GM12878 (cell line): ENCODE data around the gene RASGRP2. TPM values are rescaled to one million over a fixed set of nuclear protein-coding genes. Genes with fewer than 3 reads are reported as not detected.
"Not testable (repeated sequence)": the region's sequence is repeated elsewhere in the genome, so short reads cannot be mapped to it uniquely, and the experiment has no call there.

Experiments
- ATAC-seq: fragments of 200-7000 bp; cut with Tn5 transposase; 3 replicates; pipeline ENCODE4 v1.9.1; 2020; ENCODE audit warnings: mild to moderate bottlenecking, moderate library complexity
- BruUV-seq: library from RNA; stranded (reverse); fragments of 400-500 nt; replicated peaks from 2 replicates; lab custom pipeline; 2021; lab: Mats Ljungman, UMichigan
- CTCF ChIA-PET: fragments of 300-600 bp; sonication (Branson Sonifier 250); formaldehyde crosslinking; extraction: SDS; loops from one replicate; lab custom pipeline; 2021; ENCODE audit warnings: inconsistent platforms; lab: Yijun Ruan, JAX
- POLR2A ChIA-PET: fragments of 350-600 bp; formaldehyde crosslinking; extraction: SDS; loops from one replicate; lab custom pipeline; 2021; ENCODE audit warnings: inconsistent platforms; lab: Charles Lee
- RAD21 ChIA-PET: fragments of 300-600 bp; sonication (Branson Sonifier 250); formaldehyde crosslinking; loops from one replicate; lab custom pipeline; 2023; ENCODE audit warnings: antibody characterized with exemption; ENCODE audit not compliant: unreplicated experiment; lab: Charles Lee
- SMC1A ChIA-PET: fragments of 300-600 bp; sonication (Branson Sonifier 250); formaldehyde crosslinking; loops from one replicate; lab custom pipeline; 2023; ENCODE audit not compliant: unreplicated experiment, uncharacterized antibody; lab: Charles Lee
- DNase-seq: peaks from one replicate; pipeline ENCODE4 v3.0.0-alpha.2; 2011; ENCODE audit warnings: low read depth, low spot score
- FAIRE-seq: peaks from 3 replicates; lab custom pipeline; 2011; peaks lifted over from hg19 to GRCh38; lab: Jason Lieb, UNC
- H2AFZ ChIP-seq: 2 replicates; pipeline ENCODE4 v1.6.0; 2011; ENCODE audit warnings: low read depth, low read length, control low read depth; ENCODE audit not compliant: control insufficient read depth
- H3K27ac ChIP-seq: 2 replicates; pipeline ENCODE4 v1.5.1; 2011; ENCODE audit warnings: control low read depth; ENCODE audit not compliant: control insufficient read depth, insufficient read depth
- H3K27me3 ChIP-seq, 2 experiments: replicated peaks in 1 of 2; 2 replicates each; pipeline versions ENCODE4 v1.6.0 to v1.6.1; 2011; ENCODE audit warnings: low read length in 1 of 2; ENCODE audit not compliant: control insufficient read depth in 2 of 2, insufficient read depth in 2 of 2
- H3K36me3 ChIP-seq, 2 experiments: 2 replicates each; pipeline ENCODE4 v1.5.1; 2011; ENCODE audit warnings: low read length in 1 of 2; ENCODE audit not compliant: control insufficient read depth in 2 of 2, insufficient read depth in 2 of 2
- H3K4me1 ChIP-seq: 2 replicates; pipeline ENCODE4 v1.6.1; 2011; ENCODE audit warnings: mild to moderate bottlenecking, low read length, moderate library complexity, mixed read lengths; ENCODE audit not compliant: control insufficient read depth, insufficient read depth
- H3K4me2 ChIP-seq: 2 replicates; pipeline ENCODE4 v1.6.0; 2011; ENCODE audit warnings: control low read depth; ENCODE audit not compliant: control insufficient read depth, insufficient read depth
- H3K4me3 ChIP-seq: fragments of 200-600 bp; sonication (generic); 2 replicates; pipeline ENCODE4 v1.5.1; 2016
- H3K79me2 ChIP-seq: 2 replicates; pipeline ENCODE4 v1.6.0; 2011; ENCODE audit warnings: low read length; ENCODE audit not compliant: control insufficient read depth, insufficient read depth
- H3K9ac ChIP-seq: 2 replicates; pipeline ENCODE4 v1.8.0; 2011; ENCODE audit warnings: low read length, control low read depth, mixed read lengths; ENCODE audit not compliant: control insufficient read depth, insufficient read depth
- H3K9me3 ChIP-seq: replicated peaks from 3 replicates; pipeline ENCODE4 v1.5.1; 2011; ENCODE audit warnings: mild to moderate bottlenecking, low read length; ENCODE audit not compliant: control insufficient read depth, insufficient read depth
- H4K20me1 ChIP-seq: 2 replicates; pipeline ENCODE4 v1.6.0; 2011; ENCODE audit not compliant: control insufficient read depth, insufficient read depth
- ATF7 ChIP-seq: fragments of 450-650 bp; IDR thresholded peaks from 2 replicates; pipeline ENCODE4 v1.6.1; 2016; ENCODE audit warnings: low read depth, mild to moderate bottlenecking
- CEBPB ChIP-seq, 2 experiments: fragments of 150-350 bp in 1 of 2; IDR thresholded peaks; 2 replicates each; pipeline ENCODE4 v1.6.1; 2012 to 2014; ENCODE audit warnings: low read depth in 2 of 2, low read length in 2 of 2, borderline replicate concordance in 1 of 2, inconsistent platforms in 1 of 2
- GATAD2B ChIP-seq: fragments of 450-650 bp; conservative IDR thresholded peaks from 2 replicates; pipeline ENCODE4 v1.6.1; 2017; ENCODE audit warnings: low read depth, mild to moderate bottlenecking, moderate library complexity
- PAX8 ChIP-seq: fragments of 450-650 bp; IDR thresholded peaks from 2 replicates; pipeline ENCODE4 v1.6.1; 2017; ENCODE audit warnings: mild to moderate bottlenecking, moderate library complexity
- WGBS: methylation state at CpG from one replicate; pipeline ENCODE4 v1.1.6; 2016; ENCODE audit warnings: low lambda C conversion rate; ENCODE audit not compliant: insufficient replicate concordance, insufficient coverage; ENCODE audit errors: missing lambda C conversion rate; 5-methylcytosine and 5-hydroxymethylcytosine counted together
- in situ Hi-C: fragments of 300-500 bp; cut with MboI; formaldehyde crosslinking; loops from 9 replicates; pipeline ENCODE4 v1.14.3; 2018; ENCODE audit warnings: mixed read lengths
- intact Hi-C: fragments of 100-400 bp; cut with micrococcal nuclease; formaldehyde crosslinking; loops from one replicate; pipeline ENCODE4 v1.14.2; 2022; ENCODE audit not compliant: unreplicated experiment
- polyA plus RNA-seq, 11 experiments: library from polyadenylated mRNA; depleted of rRNA in 4 of 11; unstranded in 6 of 11; stranded (reverse) in 5 of 11; fragments of >200 nt; fragmentation: Nextera tagmentation in 4 of 11; fragmentation: Illumina TruSeq in 1 of 11; extraction: Ambion mirVana in 4 of 11; extraction: Trizol in 1 of 11; gene quantifications; 1 replicate in 1 of 11; 2 replicates in 10 of 11; pipeline versions ENCODE4 v1.2.1 to v1.2.3, GENCODE V29; 2011 to 2016; ENCODE audit warnings: inconsistent platforms in 2 of 11, missing spikeins in 2 of 11, low read depth in 1 of 11
- total RNA-seq, 4 experiments: library from RNA; depleted of rRNA in 3 of 4; stranded (reverse); fragments of >200 nt in 3 of 4; fragmentation: Illumina TruSeq in 1 of 4; extraction: Trizol in 1 of 4; gene quantifications; 2 replicates each; pipeline versions ENCODE4 v1.2.1 to v1.2.3, GENCODE V29; 2013 to 2021
- TF ChIP-seq, protein P1 (sequence below): fragments of 450-650 bp; IDR thresholded peaks from 2 replicates; pipeline ENCODE4 v1.6.1; 2017; ENCODE audit warnings: antibody characterized with exemption, mild to moderate bottlenecking, moderate library complexity

Gene RASGRP2
- total and polyA plus RNA-seq, 10 of the 15 experiments (the other 5 are each of a cell fraction or from before 2014, with no cell fraction given) = 0.26 to 9.0 (median 5.4) TPM

DNA sequence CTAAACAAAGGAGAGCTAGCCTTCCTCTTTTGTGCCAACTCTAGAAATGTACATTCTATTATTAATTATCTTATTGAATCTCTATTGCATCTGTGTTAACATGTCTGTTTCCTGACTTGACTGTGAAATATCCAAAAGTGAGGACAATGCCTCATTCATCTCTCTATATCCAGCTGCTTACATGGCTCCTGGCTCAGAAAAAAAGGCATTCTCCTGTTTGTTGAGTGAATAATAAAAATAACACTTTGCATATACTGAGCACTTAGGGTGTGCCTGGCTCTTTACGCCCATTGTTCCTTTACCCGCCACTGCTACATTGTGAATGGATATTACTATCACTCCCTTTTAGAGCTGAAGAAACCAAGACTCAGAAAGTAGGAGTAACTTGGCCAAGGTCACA, 40.9 kb downstream of the RASGRP2 start:
- Histone ChIP-seq H3K27ac (no peak overlapping the region), H3K79me2 (no peaks in the 10 kb centered on the region), H3K9ac (no peak overlapping the region), H3K36me3 (no peaks in the 10 kb centered on the region), H3K4me1 (no peaks in the 10 kb centered on the region), H2AFZ (no peak overlapping the region), H3K4me3 (no peak overlapping the region), H3K27me3 (peaks cover 0 to 2% of the 10 kb centered on the region in 2 experiments; a peak in 2 of 4 replicates), H4K20me1 (no peaks in the 10 kb centered on the region), H3K9me3 (no peaks in the 10 kb centered on the region), H3K4me2 (no peak overlapping the region)
- in situ Hi-C loops = no loop called here
- 95% methylated on average over 2 of the region's 2 CpGs for WGBS
- TF ChIP-seq GATAD2B = no peak
- TF ChIP-seq ATF7 = no peak
- TF ChIP-seq, protein P1, sequence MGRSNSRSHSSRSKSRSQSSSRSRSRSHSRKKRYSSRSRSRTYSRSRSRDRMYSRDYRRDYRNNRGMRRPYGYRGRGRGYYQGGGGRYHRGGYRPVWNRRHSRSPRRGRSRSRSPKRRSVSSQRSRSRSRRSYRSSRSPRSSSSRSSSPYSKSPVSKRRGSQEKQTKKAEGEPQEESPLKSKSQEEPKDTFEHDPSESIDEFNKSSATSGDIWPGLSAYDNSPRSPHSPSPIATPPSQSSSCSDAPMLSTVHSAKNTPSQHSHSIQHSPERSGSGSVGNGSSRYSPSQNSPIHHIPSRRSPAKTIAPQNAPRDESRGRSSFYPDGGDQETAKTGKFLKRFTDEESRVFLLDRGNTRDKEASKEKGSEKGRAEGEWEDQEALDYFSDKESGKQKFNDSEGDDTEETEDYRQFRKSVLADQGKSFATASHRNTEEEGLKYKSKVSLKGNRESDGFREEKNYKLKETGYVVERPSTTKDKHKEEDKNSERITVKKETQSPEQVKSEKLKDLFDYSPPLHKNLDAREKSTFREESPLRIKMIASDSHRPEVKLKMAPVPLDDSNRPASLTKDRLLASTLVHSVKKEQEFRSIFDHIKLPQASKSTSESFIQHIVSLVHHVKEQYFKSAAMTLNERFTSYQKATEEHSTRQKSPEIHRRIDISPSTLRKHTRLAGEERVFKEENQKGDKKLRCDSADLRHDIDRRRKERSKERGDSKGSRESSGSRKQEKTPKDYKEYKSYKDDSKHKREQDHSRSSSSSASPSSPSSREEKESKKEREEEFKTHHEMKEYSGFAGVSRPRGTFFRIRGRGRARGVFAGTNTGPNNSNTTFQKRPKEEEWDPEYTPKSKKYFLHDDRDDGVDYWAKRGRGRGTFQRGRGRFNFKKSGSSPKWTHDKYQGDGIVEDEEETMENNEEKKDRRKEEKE = no peak
- no peak for TF ChIP-seq CEBPB (IDR thresholded peaks at IDR 0.05; ENCODE audit: borderline replicate concordance in 1 of 2, low read depth in 2 of 2, low read length in 2 of 2)
- TF ChIP-seq PAX8 = no peak
- ChIA-PET POLR2A (interaction anchor here (0.7 to 1.5 kb wide), 3 partner anchors 15 to 415 kb away, joined by 3 to 5 read pairs (median 3); partner anchors contain the start of gene SF1), CTCF (interaction anchor here (1.3 to 6.0 kb wide), 3 partner anchors 8 to 14 kb away, joined by 3 to 56 read pairs (median 5); no protein-coding TSS in a partner anchor), RAD21 (interaction anchor here (0.7 to 2.8 kb wide), 3 partner anchors 9 to 347 kb away, joined by 3 to 18 read pairs (median 3); no protein-coding TSS in a partner anchor), SMC1A (interaction anchor here (4.0 kb wide), 1 partner anchor 14 kb away, joined by 40 read pairs; no protein-coding TSS in a partner anchor)
- ATAC-seq = no peak
- BruUV-seq = no TSS peak
- DNase-seq = no peak
- FAIRE-seq = no peak
- intact Hi-C loops = no loop called here

DNA sequence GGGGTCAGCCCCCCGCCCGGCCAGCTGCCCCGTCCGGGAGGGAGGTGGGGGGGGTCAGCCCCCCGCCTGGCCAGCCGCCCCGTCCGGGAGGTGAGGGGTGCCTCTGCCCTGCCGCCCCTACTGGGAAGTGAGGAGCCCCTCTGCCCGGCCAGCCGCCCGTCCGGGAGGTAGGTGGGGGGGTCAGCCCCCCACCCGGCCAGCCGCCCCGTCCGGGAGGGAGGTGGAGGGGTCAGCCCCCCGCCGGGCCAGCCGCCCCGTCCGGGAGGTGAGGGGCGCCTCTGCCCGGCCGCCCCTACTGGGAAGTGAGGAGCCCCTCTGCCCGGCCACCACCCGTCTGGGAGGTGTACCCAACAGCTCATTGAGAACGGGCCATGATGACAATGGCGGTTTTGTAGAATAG, 42.0 kb downstream of the RASGRP2 start:
- FAIRE-seq, RAD21 ChIA-PET, H4K20me1 ChIP-seq, ATAC-seq, H3K9me3 ChIP-seq, intact Hi-C loops, H3K79me2 ChIP-seq, POLR2A ChIA-PET, H3K9ac ChIP-seq, H3K4me2 ChIP-seq, H3K4me1 ChIP-seq, H3K27me3 ChIP-seq, H3K4me3 ChIP-seq, BruUV-seq, H2AFZ ChIP-seq, in situ Hi-C loops, DNase-seq, H3K36me3 ChIP-seq, H3K27ac ChIP-seq: not testable (repeated sequence)
- WGBS = 91% methylated on average over 10 of the region's 29 CpGs
- CTCF ChIA-PET = interaction anchor here (1.6 kb wide), 1 partner anchor 13 kb away, joined by 5 read pairs; no protein-coding TSS in a partner anchor
- SMC1A ChIA-PET = interaction anchor here (4.0 kb wide), 1 partner anchor 13 kb away, joined by 40 read pairs; no protein-coding TSS in a partner anchor
